Measurements from ENCODE around the gene EPB41L4A.
"Not testable (repeated sequence)": the region's sequence is repeated elsewhere in the genome, so short reads cannot be mapped to it uniquely, and the experiment has no call there.

The EPB41L4A gene

DNA sequence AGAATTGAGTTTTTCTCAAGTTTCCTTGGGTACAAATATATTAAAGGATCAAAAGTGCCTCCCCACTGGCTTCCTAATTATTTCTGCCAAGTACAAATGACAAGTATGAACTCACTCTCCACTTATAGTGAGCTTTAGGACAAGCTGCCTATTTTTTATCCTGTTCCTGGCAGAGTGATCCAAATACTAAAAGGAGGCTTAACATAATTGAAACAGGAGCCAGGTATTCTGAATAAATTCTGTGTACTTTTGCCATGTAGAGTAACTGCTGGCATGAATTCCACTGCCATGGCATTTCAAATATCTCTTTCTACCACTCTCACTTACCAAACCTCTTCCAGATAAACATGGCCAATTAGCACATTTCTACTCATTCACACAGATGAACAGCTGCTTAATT lies 171.1 kb downstream of the EPB41L4A start:
- no peak for DNase-seq

DNA sequence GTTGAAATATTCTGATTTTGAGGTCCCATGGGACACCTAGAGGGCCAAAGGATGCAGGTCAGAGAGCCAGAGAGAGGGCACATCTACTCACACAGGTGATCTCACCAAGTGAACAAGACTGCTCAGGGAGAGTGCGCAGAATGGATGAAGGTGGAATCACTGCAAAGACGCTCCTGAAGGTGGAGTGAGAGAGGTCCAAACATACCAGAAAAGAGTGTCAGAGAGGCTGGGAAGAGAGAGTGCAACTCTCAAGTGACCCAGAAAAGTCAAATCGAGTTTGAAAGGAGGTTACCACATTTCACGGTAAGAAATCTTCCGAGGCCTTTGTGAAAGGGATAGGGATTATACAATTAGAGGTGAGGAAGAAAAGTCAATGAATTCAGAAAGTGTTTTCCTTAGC lies 173.4 kb downstream of the EPB41L4A start:
- DNase-seq: no peak

DNA sequence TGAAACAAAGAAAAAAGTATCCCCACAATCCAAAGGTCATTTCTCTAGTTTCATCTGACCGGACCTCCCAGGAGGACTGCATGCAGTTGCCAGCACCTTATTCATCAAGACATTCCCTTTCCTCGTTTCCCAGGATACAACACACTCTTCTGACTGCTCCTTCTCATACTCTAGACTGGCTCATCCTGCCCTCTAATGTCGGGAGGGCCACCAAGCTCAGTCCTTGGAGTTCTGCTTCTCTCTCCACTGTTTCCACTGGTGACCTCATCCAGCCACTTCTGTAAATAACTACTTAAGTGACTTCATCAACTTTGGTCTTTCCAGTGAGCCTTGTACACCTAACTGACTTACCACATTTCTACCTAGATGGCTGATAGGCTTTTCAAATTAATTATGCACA lies 179.1 kb downstream of the EPB41L4A start:
- no peak for DNase-seq

DNA sequence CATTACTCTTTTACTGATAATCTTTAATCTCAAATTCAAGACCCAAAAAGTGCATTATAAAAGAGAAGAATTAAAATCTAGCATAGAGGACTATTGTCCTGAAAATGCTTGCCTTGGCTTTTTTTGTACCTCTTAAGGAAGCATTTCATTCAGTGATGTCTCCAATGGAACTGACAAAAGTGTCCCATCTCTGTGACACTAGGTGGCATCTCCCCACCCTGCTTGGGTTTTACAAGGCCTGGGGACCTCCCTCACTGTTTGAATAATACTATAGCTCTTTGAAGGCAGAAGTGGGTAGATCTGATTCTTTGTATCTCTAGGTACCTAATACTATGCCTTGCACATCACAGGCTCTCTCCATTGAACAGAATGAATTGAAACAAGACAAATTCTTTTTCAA lies 180.6 kb downstream of the EPB41L4A start:
- no peak for DNase-seq

DNA sequence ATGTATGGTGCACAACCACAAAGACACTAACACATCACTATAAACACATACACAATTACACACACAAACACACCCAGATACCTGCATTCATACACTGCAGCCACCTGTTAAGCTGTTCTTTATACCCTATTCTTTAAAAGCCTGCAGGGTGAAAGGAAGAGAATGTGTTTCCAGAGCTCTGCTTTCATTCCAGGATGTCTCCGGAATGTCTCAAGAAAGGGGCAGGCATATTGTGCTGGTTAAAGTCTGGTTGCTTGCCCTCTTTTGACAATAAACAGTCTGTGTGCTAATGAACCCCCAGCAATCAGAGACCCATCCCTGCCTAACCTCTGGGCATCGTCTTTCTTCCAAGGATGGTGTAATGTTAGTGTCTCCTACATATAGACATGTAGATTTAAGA lies 181.6 kb downstream of the EPB41L4A start:
- DNase-seq: no peak

DNA sequence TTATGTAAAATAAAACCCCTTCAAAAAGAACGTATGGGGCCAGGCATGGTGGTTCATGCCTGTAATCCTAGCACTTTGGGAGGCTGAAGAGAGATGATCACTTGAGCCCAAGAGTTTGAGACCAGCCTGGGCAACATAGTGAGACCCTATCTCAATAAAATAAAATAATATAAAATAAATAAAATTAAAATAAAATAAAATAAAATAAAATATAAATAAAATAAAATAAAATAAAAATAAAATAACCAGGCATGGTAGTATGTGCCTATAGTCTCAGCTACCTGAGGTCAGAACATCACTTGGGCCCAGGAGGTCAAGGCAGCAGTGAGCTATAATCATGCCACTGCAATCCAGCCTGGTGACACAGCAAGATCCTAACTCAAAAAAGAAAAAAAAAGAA lies 185.1 kb downstream of the EPB41L4A start:
- no peak for DNase-seq

DNA sequence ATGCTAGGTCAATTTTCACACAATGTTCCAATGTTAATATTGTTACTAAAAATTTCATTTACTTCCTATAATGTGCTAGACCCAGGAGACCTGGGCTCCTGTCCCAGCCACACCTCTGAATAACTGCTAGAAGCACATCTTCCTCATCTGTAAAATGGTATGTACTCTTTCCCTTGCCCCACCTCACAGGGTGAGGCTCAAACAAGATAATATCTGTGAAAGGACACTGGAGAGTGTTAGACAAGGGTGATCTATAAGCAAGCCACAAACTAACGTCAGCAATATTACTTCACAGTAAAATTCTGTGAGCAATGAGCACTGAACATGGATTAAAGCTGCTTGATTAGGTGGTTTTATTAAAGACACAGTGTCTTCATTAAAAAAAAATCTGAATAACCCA lies 186.4 kb downstream of the EPB41L4A start:
- DNase-seq: no peak

DNA sequence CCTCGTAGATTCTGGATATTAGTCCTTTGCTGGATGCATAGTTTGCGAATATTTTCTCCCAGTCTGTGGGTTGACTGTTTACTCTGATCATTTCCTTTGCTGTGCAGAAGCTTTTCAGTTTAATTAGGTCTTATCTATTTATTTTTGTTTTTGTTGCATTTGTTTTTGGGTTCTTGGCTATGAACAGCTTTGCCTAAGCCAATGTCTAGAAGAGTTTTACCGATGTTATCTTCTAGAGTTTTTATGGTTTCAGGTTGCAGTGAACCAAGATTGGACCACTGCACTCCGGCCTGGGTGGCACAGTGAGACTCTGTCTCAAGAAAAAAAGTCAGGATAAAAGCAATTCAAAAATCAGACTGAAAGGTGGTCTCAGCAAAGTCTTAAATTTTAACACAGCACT lies 188.5 kb downstream of the EPB41L4A start:
- no peak for DNase-seq

DNA sequence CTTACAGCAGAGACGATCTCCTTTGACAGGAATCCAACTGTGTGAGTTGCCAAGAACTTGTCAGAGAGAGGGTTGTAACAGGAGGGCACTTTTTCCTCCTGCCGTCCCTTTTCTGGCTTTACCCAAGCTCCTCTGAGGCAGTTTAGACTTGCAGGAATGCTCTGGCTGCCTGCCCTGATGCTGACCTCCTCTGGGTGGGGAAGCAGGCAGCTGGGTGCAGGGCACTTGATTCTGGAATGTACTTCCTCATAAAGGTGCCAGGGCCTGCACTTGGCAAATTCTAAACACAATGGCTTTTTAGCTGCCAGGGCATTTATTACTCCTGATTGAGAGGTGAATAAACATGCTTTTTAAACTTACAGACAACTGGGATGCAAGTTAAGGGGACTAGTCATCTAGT lies 190.4 kb downstream of the EPB41L4A start:
- no peak for DNase-seq

DNA sequence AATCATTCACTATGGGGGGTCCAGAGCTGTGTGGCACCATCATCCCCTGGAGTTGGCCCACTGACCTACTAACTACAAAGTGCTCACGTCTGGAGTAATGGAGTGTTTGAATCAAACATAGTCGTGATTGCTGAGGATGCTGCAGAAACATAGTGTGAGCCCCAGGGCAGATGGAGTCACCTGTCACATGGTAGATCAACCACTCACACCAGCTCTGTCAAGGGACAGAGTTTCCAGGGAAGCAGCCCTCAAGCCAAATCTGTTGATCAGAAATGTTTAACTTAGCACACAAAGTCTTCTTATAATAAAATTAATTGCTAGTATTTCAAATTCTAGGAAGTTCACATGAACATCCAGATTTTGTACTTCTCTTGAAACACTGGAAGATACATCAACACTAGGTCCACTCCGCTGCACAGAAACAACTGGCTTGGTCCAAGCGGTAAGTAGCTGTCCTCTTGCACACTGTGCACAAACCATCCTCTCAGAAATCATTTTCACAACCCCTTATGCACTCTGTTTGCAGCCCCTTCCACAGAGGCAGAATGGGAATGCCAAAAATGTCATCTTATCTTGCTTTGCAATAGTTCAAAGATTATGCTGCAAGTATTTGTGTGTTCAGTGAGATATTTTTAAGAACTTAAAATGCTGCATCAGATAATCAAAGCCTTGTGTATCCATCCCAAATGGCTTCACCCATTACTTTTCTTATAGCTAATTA lies 191.0 kb downstream of the EPB41L4A start:
- no peak for DNase-seq

DNA sequence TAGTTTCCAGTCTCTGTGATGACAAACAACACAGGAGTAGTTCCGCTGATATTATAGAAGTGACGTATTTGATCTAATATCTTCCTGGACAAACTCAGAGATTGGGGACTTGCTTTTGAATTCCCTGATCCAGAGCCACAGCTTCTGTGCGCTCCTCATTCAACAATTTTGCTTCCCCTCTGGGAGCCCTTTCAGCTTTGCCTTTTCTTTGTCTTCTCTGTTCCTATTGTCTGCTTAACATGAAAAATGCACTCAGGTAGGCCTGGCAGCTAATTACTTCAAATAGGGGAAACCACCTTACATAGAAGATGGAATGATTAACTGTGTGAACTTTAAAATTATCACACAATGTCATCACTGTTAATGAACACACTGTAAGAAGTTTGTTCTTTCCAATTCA lies 192.9 kb downstream of the EPB41L4A start:
- no peak for DNase-seq

DNA sequence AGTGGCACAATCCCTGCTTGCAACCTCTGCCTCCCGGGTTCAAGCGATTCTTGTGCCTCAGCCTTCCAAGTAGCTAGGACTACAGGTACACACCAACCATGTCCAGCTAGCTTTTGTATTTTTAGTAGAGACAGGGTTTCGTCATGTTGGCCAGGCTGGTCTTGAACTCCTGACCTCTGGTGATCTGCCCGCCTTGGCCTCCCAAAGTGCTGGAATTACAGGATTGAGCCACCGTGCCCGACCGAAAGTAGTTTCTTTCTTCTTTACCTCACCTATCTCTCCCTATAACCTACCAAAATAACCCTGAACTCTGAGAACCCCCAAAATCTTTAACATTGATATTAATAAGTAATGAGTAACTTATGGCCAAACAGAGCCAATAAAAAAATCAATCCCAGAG lies 196.1 kb downstream of the EPB41L4A start:
- not testable (repeated sequence) for DNase-seq

DNA sequence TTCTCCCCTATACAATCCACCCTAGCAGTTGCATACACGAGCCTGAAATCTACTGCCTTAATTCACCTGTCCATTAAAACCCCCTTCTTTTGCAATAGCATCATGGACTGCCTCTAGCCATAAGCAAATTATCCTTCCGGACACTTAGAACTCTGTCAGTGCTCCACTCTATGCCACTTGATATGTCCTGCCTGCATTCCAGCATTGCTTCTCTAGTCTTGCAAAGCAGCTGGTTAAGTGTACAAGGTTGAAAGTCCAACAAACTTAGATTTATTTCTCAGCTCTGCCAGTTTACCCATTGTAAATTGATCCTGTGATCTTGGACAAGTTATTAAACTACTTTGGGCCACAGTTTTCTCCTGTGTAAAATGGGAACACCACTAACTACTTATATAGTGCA lies 197.9 kb downstream of the EPB41L4A start:
- DNase-seq: no peak

DNA sequence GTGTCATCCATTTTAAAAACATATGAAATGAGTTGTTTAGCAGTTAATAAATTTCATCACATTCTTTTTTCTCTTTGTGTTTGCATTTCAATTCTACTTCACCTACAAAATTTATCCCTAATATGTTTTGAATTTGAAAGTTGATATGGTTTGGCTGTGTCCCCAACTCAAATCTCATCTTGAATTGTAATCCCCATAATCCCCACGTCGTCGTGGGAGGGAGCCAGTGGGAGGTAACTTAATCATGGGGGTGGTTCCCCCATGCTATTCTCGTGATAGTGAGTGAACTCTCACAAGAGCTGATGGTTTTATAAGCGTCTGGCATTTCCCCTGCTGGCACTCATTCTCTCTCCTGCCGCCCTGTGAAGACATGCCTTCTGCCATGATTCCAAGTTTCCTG lies 200.1 kb downstream of the EPB41L4A start:
- no peak for DNase-seq

DNA sequence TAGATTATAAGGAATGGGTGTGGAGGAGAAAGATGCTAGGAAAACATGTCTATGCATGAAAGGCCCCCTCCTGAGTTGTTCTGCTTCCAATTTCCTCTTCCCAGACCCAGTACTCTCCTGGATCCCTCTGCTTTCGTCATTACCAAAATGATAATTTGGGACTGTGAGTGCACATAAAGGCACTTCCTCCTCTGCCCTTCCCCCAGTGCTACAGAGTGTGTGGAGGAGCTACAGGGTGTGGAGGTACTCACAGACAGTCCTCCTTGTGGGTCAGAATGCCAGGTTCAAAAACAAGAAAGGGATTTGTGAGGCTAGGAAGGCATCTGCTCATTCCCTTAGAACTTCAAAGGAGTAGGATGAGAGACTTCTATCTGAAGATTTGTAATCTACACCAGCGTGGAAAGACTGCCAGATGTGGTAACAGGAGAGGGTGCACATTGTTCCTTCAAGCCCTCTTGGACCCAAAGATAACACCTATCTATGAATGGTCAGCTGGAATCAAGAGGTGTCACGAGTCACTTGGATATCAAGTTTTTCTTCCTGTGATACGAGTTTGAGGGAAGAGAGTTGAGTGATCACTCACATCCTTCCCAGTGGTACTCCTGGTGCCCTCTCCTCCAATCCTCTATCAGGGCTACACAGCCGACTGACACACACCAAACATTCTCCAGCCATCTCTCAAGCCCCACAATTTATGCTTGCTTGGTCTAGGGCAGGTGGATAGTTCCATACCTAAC lies 201.1 kb downstream of the EPB41L4A start:
- DNase-seq: no peak

DNA sequence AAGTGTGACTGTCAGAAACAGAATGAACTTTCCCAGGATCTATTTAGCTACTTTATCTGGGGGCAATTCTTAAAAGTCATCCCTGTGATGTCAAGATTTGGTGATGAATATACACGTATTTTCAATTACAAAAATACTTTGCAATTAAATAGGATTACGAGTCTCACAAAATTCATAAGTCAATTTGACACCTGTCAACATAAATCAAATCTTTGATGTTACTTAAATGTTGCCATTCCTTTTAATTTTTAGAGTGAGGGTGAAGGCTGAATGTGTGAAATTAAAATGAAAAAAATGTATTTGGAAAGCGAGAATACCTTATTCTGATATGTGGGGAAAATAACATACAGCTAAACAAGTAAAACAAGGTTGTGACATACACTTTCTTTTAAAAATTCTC lies 202.9 kb downstream of the EPB41L4A start:
- DNase-seq: no peak

DNA sequence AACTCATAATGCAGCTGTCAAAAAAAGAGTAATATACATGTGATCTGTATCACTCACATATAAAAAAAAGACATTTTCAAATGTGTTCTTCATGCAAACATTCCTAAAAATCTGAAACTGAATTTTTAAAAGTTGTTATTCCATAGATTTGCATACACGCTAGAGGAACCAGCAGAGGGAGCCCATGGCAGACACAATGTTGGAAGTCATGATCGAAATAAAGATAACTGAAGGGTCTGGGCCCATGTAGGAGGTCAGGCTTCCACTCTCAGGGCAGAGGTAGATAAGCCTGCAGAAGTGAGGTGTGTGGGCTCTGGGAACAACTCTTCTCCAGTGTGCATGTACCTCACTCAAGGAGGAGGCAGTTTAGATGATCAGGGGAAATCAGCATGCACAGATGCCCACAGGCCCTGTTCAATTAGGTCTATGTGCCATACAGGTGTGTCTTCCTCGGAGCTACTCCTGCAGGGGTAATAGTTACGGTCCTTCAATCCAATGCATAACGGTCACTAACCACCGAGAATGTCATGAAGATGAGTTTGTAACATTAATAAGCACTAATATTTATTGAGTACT lies 208.6 kb downstream of the EPB41L4A start:
- no peak for DNase-seq

DNA sequence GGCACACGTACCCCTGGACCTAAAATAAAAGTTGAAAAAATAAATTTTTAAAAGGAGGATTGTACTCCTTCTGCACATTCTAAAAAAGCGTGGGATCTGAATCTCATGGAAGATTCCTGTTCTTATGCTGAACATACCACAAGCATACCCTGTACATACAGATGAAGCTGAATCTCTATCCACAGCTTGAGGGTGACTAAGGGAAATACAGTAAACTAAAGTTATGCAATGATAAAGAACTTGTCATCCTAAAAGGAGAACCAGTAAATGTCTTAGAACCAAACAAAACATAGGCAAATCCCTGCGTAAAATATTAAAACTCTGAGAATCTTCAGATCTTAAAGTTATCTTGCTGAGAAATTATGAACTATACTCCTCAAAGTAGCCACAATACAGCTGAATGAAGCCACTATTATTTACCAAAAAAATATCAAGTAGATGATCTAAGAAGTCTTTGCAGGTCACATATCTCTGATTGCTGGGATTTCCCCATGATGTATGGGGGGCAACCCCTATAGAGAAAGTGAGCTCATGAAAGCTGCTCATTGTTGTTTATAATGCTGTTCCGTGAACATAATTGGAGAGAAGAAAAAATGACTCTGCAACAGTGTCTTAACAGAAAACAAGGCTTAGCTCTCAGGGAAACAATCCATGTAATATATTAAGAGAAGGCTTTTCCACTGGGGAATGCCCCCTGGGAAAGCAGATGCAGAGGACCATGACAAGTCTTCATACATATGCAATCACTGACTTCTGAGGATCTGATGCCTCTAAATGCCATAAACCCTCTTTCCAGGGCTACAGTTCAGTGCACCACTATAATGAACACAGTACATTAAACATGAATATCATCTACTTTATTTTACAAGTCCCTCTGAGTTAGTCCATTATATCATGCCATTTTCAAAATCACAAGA lies 210.1 kb downstream of the EPB41L4A start:
- no peak for DNase-seq

DNA sequence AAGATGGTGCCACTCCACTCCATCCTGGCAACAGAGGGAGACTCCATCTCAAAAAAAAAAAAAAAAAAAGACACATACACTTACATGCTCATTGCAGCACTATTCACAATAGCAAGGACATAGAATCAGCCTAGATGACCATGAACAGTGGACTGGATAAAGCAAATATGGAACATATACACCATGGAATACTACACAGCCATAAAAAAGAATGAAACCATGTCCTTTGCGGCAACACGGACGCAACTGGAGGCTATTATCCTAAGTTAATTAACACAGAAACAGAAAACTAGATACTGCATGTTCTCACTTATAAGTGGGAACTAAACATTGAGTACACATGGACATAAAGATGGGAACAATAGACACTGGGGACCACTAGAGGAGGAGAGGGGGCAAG lies 210.9 kb downstream of the EPB41L4A start:
- not testable (repeated sequence) for DNase-seq

DNA sequence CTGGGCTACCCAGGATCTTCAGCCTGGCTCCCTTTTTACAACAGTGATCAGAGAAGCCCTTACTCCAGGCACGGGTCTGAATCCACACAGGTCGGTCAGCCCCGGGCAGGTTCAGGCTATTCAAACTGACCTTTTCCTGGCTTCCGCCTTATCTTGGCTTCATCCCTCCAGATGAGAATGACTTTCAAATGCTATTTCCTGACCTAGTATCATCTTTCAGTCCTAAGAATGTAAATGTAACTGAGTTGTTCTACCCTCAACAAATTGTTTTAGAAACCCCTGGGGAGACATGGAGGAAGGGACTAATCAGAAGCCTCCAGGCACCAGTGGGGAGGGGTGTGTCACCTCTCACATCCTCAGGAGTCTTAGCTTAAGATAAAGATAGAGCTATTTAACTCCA lies 213.2 kb downstream of the EPB41L4A start:
- DNase-seq: no peak

DNA sequence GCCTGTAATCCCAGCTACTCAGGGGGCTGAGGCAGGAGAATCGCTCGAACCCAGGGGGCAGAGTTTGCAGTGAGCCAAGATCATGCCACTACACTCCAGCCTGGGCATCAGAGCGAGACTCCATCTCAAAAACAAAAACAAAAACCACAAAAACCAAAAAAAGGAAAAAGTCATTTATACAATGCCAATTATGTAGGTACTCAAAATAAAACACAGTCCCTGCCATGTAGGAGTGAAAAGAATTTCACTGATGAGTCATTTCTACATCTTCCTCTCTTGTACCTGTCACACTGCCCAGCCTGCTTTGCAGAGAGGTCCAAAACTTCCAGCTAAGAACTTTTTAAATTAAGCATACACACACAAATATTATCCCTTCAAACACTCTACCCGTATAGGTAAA lies 215.8 kb downstream of the EPB41L4A start:
- no peak for DNase-seq

DNA sequence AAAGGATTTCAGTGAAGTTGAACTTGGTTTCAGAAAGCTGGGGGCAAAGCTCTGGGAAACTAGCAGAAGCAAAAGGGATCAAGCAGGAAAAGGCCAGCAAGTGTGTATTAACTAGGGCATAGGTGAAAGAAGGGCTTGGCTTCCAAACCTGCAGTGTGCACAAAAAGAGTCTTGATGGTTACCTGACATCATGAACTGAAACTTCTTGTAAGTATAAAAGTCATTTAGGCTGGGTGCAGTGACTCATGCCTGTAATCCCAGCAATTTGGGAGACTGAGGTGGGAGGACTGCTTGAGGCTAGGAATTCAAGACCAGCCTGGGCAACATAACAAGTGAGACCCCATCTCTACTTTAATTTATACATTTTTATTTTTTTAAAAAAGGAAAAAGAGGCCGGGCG lies 216.4 kb downstream of the EPB41L4A start:
- no peak for DNase-seq

DNA sequence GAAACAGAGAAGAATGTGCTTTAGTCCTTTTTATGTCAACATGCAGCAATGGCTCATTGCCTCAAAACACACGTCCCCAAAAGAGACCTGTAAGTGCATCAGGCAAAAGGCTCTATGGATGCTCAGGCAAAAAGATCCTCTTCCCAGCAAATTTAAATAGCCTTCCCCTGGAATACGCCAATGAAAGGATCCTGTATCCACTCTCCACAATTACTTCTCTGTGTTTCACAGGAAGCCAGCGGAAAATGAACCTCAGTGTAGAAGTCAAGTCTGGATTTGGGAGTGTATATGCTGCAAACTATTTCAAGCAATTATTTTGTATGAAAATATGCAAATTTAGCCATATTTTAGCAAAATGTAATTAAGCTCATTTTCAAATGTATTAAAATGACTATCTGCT lies 217.9 kb downstream of the EPB41L4A start:
- DNase-seq: no peak
